ENCODE measurements around the gene TMEM72.

Gene TMEM72

DNA sequence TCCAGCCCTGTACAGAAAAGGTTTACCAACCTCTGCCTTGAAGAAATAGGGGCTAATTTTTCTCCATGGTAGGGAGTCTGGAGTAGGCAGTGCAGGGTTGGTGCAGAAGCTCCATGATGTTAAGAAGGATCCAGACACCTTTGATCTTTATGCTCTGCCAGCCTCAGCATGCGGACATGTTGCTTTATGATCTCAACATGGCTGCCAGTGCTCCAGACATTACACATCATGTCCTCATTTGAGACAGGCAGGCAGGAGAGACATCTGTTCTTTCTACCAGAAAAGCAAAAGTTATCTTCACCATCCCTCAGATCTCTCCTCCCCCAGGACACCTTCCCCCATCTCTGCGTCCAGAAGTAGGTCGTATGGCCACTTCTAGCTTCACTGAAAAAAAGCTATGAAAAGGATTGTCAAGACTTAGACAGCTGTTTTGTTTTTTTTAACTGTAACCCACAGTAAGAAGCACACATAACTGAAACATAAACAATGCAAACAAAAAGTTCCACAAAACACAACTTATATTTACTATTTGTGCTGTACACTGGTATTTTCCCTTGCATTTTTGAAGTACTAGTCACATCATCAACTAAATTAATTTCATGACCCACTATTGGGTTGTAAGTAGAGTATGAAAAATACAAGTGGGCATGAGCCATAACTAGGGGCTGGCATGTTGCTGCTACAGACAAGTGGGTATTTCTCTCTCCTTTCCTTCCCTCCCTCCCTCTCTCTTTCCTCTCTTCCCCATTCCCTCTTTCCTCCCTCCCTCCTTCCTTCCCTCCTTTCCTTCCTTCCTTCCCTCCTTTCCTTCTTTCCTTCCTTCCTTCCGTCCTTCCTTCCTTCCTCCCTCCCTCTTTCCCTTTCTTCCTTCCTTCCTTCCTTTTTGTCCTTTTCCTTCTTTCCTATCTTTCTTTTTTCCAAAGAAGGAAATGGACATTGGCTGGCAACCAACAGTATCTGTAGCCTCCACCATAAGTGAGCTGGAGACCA lies 45.9 kb downstream of the TMEM72 start:
- no peak for FAIRE-seq

DNA sequence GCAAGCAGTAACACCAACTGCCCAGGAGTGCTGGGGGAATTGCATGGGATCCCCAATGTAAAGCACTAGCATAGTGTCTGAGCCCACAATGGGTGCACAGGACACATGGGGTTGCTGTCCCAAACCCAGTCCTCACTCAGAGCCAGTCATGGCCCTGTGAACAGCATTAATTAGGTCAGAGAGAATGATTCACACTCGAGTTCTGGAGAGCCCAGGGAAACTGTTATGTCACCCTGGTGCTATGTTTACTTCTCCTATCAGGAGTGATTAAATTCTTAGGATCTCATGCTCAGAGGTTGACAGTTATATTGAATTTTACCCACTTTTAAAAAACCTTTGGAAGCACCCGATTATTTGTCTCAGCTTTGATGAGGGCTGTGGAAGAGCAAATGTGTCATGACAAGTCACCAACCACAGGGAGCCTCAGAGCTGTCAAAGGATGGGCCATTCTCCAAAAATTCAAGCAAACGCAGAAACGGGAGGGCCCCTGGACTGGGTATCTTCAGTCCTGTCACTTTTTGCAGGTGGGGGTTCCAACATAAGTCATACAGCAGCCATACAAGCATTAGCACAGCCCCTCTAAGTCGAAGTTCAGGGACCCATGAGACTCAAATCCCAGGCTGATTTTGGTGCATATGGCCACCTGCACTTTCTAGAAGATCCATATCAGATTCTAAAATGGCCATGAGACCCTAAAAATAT lies 47.2 kb downstream of the TMEM72 start:
- no peak for FAIRE-seq

DNA sequence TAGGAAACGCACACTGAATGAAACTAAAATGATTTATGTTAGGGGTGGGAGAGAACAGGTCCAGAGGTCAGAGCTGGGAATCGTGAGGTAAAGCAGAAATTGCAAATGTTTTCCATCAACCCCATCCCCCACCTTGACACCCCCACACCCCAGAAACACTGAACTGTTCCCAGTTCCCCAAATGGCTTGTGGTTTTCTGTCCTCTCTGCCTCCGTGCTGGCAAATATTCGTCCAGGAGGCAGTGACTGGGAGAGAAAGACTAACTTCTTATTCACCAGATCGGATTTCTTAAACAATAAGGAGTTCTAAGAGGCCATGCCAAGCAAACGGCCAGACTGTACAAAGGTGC lies 47.7 kb downstream of the TMEM72 start:
- no peak for FAIRE-seq

DNA sequence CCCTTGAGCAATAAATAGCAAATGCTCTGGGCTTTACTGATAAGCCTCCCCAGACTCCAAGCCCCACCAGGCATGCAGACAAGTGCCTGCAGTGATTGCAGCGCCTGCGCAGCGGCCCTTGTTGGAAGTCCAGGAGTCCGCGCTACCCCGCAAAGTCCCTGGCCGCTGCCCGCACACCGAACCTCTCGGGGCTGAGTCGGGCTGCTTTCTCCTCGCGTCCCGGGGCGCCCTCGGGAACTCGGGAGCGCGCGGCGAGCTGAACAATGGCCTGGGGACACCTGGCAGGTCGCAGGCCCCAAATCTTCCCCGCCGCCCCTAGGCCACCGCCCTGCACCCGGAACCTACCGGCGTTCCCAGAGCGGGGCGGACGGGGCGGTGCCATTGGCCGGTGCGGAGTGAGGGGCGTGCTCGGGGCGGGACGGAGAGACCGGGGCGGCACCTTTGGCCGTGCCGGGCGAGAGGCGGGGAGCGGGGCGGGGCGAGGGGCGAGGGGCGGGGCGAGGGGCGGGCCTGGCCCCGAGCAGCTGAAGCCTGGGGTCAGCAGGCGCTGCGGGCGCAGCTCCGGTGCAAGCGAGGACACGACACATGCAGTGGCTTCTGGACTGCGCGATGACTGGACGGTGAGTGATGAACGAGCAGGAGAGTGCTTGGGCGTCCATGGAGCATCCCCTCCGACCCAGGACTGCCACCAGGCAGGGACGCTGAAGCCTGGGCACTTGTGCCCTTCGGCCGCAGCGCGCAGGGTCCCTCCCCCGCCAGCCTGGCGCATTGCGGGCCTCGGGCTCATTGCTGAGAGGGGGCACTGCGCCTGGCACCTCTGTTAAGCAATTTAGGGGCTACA lies 48.3 kb downstream of the TMEM72 start, which contains the start of gene RASSF4:
Gene RASSF4, plus strand, starts transcription at position 556 of the 841 bp plus-strand sequence. CDS start 10,401 bp downstream, outside the sequence.
- no peak for FAIRE-seq

DNA sequence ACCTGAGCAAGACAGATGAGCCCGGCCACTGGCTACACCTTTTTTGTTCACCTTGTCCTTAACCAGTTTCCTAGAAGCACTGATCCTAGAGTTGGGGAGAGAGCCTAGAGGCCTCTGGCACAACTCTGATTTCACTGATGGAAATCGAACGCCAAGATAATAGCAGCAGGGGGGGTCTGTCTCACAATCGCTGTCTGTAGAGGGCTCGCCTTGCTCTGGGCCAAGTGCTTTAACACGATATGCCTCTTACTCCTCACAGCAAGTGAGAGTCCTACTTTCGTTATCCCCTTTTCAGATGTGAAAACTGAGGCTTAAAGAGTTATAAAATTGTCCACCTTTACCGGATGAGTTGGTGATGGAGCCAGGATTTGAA lies 48.9 kb downstream of the TMEM72 start:
- FAIRE-seq, result no peak

DNA sequence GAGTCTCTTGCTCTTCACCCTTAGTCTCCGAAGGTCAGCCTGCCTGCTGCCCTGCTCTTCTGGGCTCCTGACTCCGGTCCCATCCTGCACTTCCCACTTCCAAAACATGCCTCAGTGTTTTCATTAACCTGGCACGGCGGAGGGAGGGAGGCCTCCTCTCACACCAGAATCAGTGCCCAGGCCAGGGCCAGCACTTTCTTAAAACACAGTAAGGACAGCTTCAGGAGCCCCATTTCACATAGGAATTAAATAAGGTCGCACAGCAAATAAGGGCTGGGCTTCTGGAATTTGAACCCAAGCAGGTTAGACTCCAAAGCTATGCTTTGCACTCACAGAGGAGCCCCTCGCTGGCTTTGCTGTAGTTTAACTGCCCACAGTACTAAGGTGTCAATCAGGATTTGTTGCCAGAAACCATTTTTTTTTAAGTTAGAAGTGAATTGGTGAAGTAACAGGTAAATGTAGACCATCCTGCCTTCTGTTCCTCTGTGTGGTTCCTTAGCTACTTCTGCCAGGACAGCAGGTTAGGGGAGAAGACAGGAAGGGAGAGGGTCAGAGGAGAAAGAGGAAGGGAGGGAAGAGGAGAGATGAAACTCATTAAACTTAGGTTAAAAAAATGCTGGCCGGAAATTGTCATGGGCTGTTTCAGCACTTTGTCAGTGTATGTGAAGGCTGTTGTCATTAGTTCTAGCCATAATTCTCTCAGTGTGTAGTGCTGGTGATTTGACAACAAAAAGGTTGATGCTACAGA lies 49.5 kb downstream of the TMEM72 start:
- FAIRE-seq, result no peak

DNA sequence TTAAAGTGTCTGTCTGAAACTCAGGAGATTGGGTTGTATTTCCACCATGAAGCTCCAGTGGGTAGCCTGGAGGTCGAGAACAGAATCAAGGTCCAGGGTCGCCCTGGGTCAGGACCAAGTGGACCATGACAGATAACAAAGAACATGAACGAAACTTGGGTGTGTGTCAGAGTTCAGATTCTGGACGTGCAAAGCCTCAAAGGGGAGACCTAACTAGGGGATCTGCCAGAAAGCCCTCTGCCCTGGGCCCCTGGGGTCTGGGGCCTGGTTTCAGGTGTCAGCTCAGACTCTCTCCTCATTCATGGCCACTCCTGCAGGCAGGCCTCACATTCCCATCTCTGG lies 50.1 kb downstream of the TMEM72 start:
- FAIRE-seq, result no peak

DNA sequence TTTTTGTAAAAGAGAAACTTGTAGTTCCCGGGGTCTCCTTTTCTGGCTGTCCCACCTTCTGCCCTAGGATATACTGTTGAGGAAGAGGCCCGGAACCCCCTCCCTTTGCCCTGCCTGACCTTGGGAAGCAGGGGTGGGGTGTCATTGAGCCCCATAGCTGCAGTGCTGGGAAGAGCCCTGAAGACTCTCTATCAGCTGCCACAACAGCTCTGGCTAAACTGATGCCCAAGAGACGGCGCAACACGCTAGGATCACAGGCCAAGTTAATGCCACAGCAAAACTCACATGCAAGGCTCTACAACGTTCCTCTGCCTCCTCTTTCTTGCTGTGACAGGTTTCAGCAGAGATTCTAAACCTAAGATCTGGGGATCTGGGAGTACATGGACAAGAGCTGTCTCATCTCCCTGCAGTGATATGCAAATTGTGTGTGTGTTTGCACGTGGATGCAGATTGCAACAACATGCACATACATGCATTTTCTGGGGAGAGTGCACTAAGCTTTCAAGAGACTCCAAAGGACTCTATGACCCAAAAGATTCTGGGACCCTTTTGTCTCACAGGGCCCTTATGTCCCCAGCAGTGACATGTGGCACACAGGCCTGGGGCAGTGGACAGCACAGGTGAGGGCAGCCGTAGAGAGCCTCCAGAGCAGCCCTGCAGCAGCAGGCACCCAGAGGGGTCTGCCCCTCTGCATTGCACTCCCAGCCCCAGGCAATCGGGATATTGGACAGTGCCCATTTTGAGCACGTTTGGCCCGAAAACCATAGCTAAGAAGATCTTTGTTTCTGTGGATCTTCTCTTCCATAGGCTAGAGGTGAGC lies 51.0 kb downstream of the TMEM72 start:
- FAIRE-seq, result no peak

DNA sequence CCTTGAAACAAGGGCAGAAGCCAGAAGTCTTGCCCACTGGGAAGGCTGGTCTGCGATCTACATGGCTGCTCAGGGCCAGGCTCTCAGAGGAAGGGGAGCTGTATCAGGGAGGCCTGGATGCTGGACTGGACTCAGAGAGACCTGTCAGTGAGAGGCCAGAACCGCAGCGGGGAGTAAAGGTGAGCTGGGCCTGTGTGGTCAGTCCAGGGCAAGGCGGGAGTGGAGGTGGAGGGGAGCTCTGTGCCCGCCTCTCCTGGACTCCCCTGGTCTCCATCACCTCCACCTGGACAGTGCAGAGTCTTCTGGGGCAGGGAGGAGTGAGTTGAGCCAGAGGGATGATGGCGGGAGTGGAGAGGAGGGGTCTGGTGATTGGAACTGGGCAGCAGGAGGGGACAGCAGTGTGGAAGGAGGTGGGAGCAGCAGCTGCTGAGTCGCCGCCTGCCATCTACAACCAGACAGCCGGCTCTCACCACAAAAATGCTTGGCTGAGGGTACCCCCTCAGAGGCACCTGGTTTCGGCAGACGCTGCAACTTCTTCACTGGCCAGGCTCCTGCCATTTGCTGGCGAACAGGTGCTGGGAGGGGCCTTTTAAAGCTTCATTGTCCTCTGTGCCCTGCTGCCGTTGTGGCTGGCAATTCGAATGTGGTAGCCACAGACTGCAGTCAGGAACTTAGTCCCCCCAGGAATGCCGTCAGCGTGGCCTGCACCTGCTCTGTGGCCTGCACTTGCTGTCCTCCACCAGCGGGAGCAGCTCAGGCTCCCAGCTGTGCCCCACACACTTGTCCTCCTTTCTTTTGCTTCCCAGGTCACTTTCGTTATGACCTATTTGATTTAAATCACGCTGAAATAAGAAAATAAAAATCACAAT lies 52.0 kb downstream of the TMEM72 start:
- FAIRE-seq, result no peak

DNA sequence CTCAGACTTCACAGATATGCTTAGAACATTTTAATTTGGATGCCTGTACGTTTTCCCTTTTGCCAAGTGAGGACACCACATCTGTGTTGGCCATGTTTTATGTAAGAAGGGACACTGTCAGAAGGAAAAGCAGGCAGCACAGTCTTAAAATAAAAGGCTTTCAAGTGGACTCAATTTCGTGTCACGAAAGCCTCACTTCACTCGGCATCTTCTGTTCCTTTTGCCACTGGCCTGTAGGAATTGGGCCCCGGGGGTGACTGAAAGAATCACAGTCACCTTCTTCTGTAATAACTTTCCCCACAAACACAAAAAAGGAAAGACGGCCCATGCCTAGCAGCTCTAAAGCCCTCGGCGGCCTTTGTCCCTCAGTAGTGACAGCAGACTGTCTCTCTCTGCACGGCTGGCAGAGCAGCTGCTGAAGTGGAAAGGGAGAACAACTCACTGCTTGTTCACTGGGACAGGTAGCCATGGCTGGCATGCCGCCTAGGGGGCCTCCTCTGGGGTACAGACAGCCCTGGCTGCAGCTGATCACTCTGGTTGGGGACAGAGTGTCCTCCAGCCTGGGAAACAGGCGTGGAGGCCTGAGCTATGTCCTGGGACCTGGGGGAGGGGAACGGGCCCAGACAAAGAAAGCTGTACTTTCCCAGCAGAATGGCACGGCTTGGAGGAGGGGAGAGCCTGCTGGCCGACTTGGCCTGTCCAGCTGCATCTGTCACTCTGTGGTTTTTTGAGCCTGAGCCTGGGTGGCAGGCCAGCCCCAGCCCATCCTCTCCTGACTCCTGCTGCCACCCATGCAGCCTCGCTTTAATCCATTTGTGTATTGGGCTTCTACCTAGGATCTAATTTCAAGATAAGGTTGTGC lies 52.9 kb downstream of the TMEM72 start:
- no peak for FAIRE-seq

DNA sequence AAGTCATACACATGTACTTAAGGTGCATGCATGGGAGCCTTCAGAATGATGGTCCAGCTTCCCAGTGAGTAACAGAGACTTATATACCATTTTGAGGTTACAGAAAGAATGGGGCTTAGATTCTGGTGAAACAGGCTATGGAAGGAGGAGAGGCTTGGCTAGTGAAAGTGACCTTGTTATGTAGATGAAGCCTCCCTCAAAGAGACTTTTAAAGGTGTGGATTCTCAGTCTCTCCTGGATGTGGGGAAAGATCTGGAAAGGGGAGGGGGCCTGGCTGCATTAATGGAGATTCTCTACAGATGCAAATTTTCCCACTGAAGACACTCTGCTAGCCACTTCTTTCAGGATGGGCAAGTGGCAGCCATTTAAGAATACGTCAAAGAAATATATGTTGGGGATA lies 54.0 kb downstream of the TMEM72 start:
- no peak for FAIRE-seq

DNA sequence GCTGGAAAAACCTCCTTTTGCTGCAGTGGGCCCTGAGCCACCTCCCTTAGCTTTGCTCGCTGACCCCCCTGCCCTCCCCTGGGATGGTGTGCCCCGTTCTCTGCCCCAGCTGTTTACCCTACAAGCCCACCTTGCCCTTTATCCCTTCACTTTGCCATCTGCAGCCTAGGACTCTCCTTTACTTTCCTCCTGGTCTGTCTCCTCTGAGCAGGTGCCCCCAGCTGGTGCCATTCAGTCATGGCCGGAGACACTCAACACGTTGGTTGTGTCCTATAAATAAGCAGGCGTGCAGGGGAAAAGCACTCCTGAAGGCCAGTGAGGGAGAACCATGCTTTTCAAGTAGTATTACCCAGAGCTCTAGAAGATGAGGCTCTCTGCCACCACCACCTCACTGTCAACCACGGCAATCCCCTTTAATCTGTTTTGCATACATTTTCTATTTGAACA lies 54.5 kb downstream of the TMEM72 start:
- FAIRE-seq, result no peak

DNA sequence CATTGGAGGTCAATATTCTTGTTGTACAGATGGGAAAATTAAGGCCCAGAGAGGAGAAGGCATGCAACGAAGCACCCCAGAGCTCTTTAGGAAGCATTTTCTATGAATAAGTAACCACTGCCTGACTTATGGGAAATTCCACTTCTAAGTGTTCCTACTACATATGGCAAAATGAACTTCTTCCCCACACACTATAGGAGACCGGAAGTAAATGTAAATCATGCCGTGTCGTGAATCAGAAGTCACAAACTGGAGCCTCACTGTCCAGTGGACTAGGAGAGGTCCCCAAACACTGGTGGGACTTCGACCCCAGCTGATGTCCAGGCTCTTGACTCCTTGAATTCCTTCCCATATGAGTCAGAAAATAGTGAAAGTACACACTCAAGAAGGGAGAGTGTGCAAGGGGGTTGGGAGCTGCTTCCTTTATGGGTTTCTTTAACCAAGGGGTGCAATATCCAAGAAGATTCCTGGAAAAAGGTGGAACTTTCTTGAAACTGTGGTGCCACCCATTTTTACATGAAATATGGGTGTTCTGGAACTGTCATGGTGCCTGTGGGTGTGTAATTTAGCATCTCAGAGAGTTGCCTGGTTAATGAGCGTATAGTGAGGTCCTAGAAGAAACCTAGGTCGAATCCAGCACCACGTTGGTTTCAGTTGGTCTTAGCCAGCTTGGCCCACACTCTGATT lies 55.1 kb downstream of the TMEM72 start:
- FAIRE-seq, result no peak

DNA sequence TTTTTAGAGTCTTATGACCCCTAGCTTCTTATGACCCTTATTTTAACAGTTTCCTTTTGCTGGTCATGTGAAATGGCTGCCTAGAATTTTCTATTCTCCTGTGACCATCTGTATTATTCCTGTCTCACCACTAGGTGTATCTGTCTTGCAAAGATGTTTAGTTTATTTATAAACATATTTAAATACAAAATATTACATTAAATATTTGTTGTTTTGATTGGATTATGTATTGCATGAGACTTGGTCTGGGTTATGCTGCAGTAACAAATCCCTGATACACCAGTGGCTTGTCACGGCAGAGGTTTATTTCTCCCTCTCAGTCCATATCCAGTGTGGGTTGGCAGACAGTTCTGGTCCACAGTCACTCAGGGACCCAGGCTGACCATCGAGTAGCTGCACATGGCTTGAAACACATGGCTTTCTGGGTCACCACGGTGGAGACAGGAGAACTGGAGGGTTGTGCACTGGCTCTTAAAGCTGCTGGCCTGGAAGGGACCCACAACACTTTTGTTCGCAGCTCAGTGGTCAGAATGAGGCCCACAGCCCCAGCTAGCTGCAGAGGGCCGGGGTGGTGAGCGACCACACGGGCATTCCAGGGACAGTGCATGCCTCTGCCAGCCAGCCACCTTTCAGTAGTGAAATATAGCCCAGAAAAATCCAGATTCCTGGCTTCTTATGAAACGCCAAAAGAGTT lies 55.8 kb downstream of the TMEM72 start:
- FAIRE-seq, result no peak

DNA sequence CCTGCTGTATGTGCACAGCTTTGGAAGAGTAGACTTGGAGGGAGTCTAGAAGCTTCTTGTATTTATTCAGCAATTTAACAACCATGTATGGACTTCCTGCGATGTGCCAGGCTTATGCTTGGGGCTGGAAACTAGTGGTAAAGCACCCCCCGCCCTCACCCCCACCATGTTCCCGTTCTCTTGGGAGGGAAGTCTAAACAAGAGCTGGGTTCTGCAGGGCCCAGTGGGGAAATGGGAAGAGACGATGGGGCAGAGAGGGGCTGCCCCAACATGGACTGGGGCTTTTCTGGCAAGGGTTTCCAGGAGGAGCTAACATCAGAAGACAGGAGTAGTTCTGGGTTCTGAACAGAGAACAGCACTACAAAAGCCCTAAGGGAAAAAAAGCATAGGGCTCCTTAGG lies 56.5 kb downstream of the TMEM72 start:
- FAIRE-seq, result no peak

DNA sequence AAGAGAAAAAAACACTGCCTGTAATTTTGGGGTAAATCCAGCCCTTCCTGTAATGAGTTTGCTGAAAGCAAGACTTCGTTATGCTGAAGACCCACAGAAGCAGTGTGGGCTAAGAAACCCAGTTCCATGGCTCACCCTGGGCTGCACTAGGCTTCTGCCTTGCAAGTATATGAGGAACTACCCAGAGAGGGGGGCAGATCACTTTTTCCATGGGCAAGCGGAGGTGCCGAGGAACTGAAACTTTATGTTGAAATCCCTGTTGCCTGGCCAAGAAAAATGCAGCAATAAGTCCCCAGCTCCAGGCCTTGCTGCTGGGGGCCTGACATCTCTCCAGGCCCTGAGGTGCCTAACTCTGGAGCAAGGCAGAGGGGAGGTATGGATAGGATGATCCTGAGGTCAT lies 57.0 kb downstream of the TMEM72 start:
- FAIRE-seq, result no peak

DNA sequence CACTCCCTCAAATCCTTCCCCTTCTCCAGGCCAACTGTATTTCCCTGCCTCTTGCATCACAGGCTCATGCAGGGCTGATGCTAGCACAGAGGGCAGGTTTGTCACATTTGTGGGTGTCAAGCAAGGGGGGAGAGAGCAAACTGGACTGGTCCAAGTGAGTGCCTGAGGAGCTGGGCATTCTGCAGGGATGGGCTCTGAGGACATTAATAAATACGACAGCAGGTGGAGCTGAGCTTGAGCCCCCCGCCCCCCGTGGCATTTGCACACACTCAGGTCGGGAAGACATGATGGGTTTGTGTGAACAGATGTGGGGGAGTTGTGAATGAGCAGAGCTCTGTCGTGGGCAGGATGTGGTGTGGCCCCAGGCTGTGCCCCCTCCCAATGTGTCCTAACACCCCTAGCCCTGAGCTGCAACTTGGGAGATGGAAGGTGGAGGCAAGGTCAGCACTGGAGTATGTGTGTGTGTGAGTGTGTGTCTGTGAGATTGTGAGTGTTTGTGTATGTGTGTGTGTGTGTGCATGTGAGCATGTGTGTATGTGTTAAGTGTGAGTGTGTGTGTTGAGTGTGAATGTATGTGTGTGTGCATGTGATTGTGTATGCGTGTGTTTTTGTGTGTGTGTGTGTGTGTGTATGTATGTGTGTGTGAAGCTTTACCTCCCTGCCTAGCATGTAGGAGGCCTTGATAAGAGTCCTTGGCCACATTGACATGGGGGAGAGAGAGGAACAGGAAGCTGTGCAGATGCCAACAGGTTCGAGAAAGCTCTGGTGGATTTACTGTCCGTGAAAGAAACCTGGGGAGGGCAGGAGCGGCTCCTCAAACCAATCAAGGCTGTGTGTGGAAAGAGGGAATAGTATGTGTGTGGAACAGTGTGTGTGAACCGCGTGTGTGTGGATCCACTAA lies 57.6 kb downstream of the TMEM72 start:
- FAIRE-seq, result no peak
